GM18505 (cell line): ENCODE measurements around the gene SRCAP.

ENCODE experiments used
- ATAC-seq: cut with Tn5 transposase; IDR thresholded peaks from one replicate; pipeline ENCODE4 v1.9.1; 2021; ENCODE audit not compliant: unreplicated experiment
- POLR2A ChIP-seq: IDR thresholded peaks from 4 replicates; pipeline ENCODE4 v1.6.1; 2011; ENCODE audit warnings: borderline replicate concordance; ENCODE audit not compliant: insufficient read depth, insufficient read length; ENCODE audit errors: extremely low read depth

The SRCAP gene

DNA sequence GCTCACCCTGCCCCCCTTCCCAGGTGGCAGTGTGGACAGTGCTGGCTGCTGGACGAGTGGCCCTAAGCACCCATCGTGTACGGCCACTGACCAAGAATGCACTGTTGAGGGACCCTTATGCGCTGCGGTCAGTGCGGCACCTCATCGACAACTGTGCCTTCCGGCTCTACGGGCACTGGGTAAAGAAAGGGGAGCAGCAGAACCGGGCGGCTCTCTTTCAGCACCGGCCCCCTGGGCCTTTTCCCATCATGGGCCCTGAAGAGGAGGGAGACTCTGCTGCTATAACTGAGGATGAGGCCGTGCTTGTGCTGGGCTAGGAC lies 57.8 kb downstream of the SRCAP start:
- no peak for TF ChIP-seq POLR2A
- no peak for ATAC-seq

DNA sequence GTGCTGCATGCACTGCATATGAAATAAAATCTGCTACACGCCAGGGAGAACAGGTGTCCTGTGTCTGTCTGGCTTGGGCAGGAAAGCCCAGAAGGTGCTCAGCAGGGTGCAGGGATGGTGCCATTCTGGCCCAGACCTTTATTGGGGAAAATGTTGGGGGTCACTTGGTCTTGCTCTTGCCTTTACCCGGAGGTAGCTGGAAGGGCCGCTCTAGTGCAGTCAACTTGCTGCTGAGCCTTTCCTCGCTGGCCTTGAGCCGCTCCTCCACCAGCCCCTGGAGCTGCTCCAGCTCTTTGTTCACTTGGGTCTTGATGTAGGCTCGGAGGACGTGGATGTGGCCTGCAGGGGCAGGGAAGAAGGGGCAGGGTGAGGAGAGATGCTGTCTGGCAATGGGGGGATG lies 58.3 kb downstream of the SRCAP start:
- no peak for TF ChIP-seq POLR2A
- ATAC-seq = no peak

- no peak for ATAC-seq
- TF ChIP-seq POLR2A = no peak
Observed at GRCh38 chr16:30758988-30759491, 60.1 kb downstream of the SRCAP start.

DNA sequence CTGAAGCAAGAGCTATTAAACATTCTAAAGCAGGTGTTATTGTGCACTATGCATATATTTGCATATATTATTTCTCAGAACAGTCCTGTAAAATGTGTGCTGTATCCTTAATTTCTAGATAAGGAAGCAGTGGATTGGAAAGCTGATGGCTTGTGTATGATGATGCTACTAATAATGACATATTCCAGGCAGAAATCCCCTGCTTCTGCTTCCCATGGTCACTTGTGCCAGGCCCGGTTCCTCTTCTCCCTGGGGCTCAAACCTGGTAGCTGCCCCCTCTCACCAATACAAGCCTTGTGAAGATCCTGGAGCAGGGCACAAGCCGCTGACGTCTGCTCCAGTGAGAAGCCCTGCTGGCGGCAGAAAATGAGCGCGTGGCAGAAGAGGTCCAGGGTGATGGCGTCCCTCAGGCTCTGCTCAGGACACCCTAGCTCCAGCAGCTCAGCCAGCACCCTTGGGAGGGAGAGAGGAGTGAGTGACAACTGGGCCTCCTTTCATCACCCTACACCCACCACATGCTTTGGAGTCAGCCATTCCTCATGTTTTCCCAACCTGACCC lies 61.1 kb downstream of the SRCAP start:
- no peak for TF ChIP-seq POLR2A
- ATAC-seq = no peak

DNA sequence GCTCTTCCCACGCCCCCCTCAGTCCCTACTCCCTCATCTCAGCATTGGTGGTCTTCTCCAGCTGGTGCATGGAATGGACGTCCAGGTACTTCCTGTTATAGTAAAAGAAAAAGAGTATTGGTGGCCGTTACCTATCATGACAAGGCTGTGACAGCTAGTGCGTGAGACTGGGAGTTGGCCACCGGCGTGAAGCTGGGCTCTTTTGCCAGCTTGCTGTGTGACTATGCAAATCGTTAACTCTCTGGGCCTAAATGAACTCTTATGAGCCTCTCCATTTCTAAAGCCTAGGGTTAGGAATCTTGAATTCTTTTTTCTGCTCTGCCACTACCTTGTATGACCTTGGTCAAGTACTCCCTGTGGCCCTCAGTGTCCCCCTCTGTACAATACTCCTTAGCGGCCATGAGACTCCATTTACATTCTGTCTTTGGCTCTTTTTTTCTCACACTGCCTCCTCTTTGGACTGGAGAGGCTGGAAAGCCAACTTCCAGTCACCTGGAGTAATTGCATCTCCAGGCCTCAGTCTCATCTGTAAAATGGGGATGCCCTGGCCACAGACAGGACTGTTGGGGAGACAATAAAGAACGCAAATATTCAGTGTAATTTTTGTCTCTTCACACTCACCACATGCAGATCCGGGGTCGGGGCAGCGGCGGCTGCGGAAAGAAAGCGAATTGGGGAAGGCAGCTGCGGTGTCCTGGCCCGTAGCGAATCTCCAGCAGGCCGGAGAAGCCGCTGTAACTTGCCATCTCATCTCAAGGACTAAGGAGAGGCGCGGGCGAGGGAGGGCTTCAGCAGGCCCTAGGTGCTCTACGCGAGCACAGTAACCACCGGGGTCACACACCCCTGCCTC lies 61.8 kb downstream of the SRCAP start:
- no peak for TF ChIP-seq POLR2A
- ATAC-seq = no peak

GRCh38 chr16:30761427-30761927 lies 62.5 kb downstream of the SRCAP start:
- ATAC-seq = peak; percentile 23
- TF ChIP-seq POLR2A = peak; percentile 21

DNA sequence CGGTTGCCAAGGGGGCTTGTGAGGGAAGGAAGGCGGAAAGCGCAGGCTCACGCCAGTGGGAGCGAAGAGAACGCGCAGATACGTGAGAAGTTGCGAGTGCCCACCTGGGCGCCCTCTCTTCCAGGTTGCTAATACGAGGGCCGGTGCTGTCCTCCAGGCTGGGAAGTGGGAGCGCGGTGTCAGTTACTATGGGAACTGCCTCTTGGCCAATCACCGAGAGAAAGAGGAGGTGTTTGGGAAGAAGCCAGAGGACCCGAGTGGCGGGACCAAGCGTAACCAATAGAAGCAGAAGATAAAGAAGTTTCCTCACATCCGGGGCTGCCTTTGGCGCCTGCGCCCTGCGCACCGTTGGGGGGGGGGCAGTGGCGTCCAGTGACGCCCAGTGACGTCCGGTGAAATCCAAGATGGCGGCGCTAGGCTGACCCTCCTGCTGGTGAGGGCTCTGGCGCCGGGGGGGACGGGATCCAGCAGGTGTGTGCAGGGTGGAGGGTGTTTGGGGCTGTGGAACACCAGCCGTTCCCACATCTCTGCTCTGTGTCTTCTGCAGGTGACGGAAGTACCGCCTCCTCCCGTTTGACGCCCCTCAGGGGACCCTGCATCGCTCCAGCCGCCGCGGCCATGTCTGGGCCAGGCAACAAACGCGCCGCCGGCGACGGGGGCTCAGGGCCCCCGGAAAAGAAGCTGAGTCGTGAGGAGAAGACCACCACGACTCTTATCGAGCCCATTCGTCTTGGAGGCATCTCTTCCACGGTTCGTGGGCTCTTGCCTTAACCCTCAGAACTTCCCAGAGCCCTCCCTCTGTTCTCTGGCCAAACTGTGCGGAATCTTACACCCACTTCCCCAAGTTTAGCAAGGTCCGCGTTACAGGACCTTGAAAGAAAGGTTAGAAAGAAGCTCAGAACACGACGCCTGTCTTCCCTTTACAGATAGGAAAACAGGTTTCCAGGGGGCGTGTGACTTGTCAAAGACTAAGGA lies 63.2 kb downstream of the SRCAP start, which contains the start of the genes CFAP119 and RNF40:
CFAP119 (minus strand) TSS at position 135 of the 975 bp plus-strand sequence. CDS start 314 bp downstream, outside the sequence.
RNF40 (plus strand) TSS at position 395 of the 975 bp plus-strand sequence; CDS start at position 619, 224 bp downstream.
- peak; percentile 92 for TF ChIP-seq POLR2A
- peak; percentile 80 for ATAC-seq

DNA sequence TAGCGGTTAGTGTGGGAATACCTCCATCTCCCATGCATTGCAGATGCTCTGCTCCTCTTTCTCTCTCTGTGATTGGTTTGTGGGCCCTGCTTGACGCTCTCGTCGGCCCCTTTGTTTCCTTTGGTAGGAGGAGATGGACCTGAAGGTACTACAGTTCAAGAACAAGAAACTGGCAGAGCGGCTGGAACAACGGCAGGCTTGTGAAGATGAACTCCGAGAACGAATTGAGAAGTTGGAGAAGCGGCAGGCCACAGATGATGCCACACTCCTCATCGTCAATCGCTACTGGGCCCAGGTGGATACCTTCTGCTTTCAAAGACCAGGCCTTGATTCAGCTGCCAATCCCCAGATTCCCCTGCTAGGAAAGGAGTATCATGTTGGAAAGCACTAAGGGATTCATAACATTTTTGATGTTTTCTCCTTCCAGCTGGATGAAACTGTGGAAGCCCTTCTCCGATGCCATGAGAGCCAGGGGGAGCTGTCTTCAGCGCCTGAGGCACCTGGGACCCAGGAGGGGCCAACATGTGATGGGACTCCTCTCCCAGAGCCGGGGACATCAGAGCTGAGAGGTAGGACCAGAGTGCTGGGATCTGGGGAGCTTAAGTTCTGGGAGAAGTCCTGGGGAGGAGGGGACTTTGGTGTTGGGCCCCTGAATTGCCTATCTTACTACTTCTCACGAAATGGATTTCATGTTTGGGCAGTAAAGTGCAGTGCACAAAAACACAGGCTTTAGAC lies 64.2 kb downstream of the SRCAP start:
- no peak for TF ChIP-seq POLR2A
- no peak for ATAC-seq

DNA sequence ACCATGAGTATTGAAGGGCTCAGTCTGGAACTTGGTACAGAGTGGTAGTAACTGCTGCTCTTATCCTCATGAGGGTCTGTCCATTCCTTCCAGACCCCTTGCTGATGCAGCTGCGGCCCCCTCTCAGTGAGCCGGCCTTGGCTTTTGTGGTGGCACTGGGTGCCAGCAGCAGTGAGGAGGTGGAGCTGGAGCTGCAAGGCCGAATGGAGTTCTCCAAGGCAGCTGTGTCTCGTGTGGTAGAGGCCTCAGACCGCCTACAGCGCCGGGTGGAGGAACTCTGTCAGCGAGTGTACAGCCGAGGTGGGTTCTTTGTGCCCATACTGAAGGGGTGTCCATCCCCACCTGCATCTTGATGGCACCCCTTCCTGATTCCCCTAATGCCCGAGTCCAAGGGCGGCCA lies 65.1 kb downstream of the SRCAP start:
- TF ChIP-seq POLR2A = no peak
- no peak for ATAC-seq

GRCh38 chr16:30764816-30765465 lies 66.0 kb downstream of the SRCAP start:
- ATAC-seq = no peak
- no peak for TF ChIP-seq POLR2A

DNA sequence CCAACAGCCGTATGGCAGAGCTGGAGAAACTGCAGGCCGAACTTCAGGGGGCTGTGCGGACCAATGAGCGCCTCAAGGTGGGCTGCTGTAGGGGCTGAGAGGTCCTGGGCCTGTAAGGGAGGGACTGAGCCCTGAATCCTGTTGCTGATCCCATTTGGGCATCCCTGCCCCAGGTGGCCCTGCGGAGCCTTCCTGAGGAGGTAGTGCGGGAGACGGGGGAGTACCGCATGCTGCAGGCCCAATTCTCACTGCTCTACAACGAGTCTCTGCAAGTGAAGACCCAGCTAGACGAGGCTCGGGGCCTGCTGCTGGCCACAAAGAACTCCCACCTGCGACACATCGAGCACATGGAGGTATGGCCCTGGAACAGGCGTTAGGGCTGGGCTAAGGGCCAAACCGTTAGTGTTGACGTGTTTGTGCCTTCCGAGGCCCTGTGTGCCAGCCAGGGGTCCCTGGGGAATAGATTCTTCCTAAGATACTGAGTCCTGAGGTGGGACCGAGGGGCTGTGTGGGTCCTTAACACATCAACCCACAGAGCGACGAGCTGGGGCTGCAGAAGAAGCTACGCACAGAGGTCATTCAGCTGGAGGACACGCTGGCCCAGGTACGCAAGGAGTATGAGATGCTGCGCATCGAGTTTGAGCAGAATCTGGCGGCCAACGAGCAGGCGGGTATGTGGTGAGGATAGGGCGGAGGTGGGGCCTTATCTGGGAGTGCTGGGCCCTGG lies 67.4 kb downstream of the SRCAP start:
- no peak for ATAC-seq

More for the DNA sequence above, 67.4 kb downstream of the SRCAP start:
- TF ChIP-seq POLR2A = no peak
